GM10248 (cell line): ENCODE data around the gene KATNAL1.

Experiments used
- CTCF ChIA-PET: fragments of 300-600 bp; sonication (Branson Sonifier 250); formaldehyde crosslinking; extraction: SDS; loops from one replicate; lab custom pipeline; 2021; ENCODE audit warnings: antibody characterized with exemption; lab: Yijun Ruan, JAX
- POLR2A ChIA-PET: fragments of 350-650 bp; sonication (Branson Sonifier 250); formaldehyde crosslinking; extraction: SDS; loops from one replicate; lab custom pipeline; 2020; ENCODE audit warnings: antibody characterized with exemption; lab: Yijun Ruan, JAX
- DNase-seq: peaks from one replicate; pipeline ENCODE4 v3.0.0; 2012; ENCODE audit errors: extremely low spot score
- CTCF ChIP-seq: IDR thresholded peaks from 2 replicates; pipeline ENCODE4 v1.5.1; 2012; ENCODE audit warnings: mild to moderate bottlenecking, low read depth; ENCODE audit errors: extremely low read depth, missing control alignments, control extremely low read depth

The KATNAL1 gene

GRCh38 chr13:30340331-30341250 is 33.2 kb upstream of the KATNAL1 start:
- TF ChIP-seq CTCF: no peak
- POLR2A ChIA-PET: no interaction called here
- CTCF ChIA-PET: interaction anchor here (1.0 to 1.8 kb wide), 4 partner anchors 10 to 209 kb away, joined by 4 to 8 read pairs (median 6); no protein-coding TSS in a partner anchor
- no peak for DNase-seq

GRCh38 chr13:30339738-30340330 is 32.5 kb upstream of the KATNAL1 start:
- POLR2A ChIA-PET: no interaction called here
- TF ChIP-seq CTCF: no peak
- DNase-seq: no peak
- CTCF ChIA-PET: interaction anchor here (1.6 kb wide), 1 partner anchor 11 kb away, joined by 8 read pairs; no protein-coding TSS in a partner anchor

GRCh38 chr13:30338952-30339351 is 31.6 kb upstream of the KATNAL1 start:
- ChIA-PET CTCF (no interaction called here), POLR2A (no interaction called here)
- no peak for TF ChIP-seq CTCF
- no peak for DNase-seq

GRCh38 chr13:30338331-30338851 is 31.0 kb upstream of the KATNAL1 start:
- ChIA-PET POLR2A (no interaction called here), CTCF (no interaction called here)
- no peak for DNase-seq
- no peak for TF ChIP-seq CTCF

- ChIA-PET CTCF (interaction anchor here (0.7 to 1.7 kb wide), 6 partner anchors 11 to 223 kb away, joined by 3 to 6 read pairs (median 3); no protein-coding TSS in a partner anchor), POLR2A (no interaction called here)
- TF ChIP-seq CTCF: no peak
- DNase-seq: no peak
Measured at GRCh38 chr13:30337061-30337610, 29.8 kb upstream of the KATNAL1 start.
